Colonic mucosa (tissue), 4 donors: ENCODE data around the gene NAP1L4. TPM values are rescaled to one million over a fixed set of nuclear protein-coding genes. Genes with fewer than 3 reads are reported as not detected.

ENCODE experiments used
- DNase-seq: peaks from one replicate; pipeline ENCODE4 v3.0.0-alpha.2; 2020
- H3K27ac ChIP-seq: fragments of 200-600 bp; one replicate; pipeline ENCODE4 v1.8.0; 2021
- H3K27me3 ChIP-seq: fragments of 200-600 bp; one replicate; pipeline ENCODE4 v1.8.0; 2021
- H3K36me3 ChIP-seq: fragments of 200-600 bp; one replicate; pipeline ENCODE4 v1.8.0; 2021
- H3K4me1 ChIP-seq: fragments of 200-600 bp; one replicate; pipeline ENCODE4 v1.8.0; 2021; ENCODE audit warnings: mild to moderate bottlenecking
- H3K4me3 ChIP-seq: fragments of 200-600 bp; one replicate; pipeline ENCODE4 v1.8.0; 2021
- H3K9ac ChIP-seq, 2 donors: one replicate each; pipeline ENCODE4 v1.7.0; 2013; ENCODE audit warnings: control low read depth in 2 of 2, low read depth in 2 of 2, low read length in 2 of 2
- H3K9me3 ChIP-seq: fragments of 200-600 bp; one replicate; pipeline ENCODE4 v1.8.0; 2021
- CTCF ChIP-seq: fragments of 200-600 bp; IDR thresholded peaks from one replicate; pipeline ENCODE4 v1.8.0; 2022; ENCODE audit warnings: antibody characterized with exemption, mild to moderate bottlenecking
- intact Hi-C: fragments of 100-400 bp; cut with DNase I; formaldehyde crosslinking; loops from one replicate; pipeline ENCODE4 v1.14.1; 2022
- total RNA-seq, 2 donors: library from RNA; stranded (reverse); fragmentation: NEBNext Ultra II Directional in 1 of 2; extraction: Animal tissue kit (Norgen Biotek cat#: 25700) in 1 of 2; gene quantifications; one replicate each; pipeline ENCODE4 v1.2.1, GENCODE V29; 2021
- donor health status: healthy.
- donor health status: DM: no; HTN: no; CAD: no.
- donor health status: DM: no; HTN: no; CAD: no.

NAP1L4 gene
- total RNA-seq, 2 donors from 2014 or later, result 96.1 to 134 TPM

- Histone ChIP-seq H3K4me3 (no peak overlapping the region), H3K9me3 (no peaks in the 10 kb centered on the region), H3K9ac (no peak overlapping the region), H3K27ac (no peak overlapping the region), H3K36me3 (peaks cover 21% of the 10 kb centered on the region), H3K4me1 (no peaks in the 10 kb centered on the region), H3K27me3 (no peaks in the 10 kb centered on the region)
- intact Hi-C loops, result no loop called here
- no peak for TF ChIP-seq CTCF
- no peak for DNase-seq
Observed at GRCh38 chr11:3015796-3016195, 23.7 kb upstream of the NAP1L4 start.

GRCh38 chr11:3014943-3015342, 22.8 kb upstream of the NAP1L4 start:
- no peaks in the 10 kb centered on the region for H3K9me3 ChIP-seq
- no peak overlapping the region for H3K9ac ChIP-seq
- no peak overlapping the region for H3K4me3 ChIP-seq
- H3K27ac ChIP-seq, result no peak overlapping the region
- peaks cover 21% of the 10 kb centered on the region for H3K36me3 ChIP-seq
- H3K4me1 ChIP-seq, result no peaks in the 10 kb centered on the region
- TF ChIP-seq CTCF, result no peak
- intact Hi-C loops, result no loop called here
- H3K27me3 ChIP-seq, result no peaks in the 10 kb centered on the region
- no peak for DNase-seq

- intact Hi-C loops, result no loop called here
- peaks cover 21% of the 10 kb centered on the region for H3K36me3 ChIP-seq
- no peak for TF ChIP-seq CTCF
- H3K4me1 ChIP-seq, result no peaks in the 10 kb centered on the region
- H3K27ac ChIP-seq, result no peak overlapping the region
- no peak for DNase-seq
- H3K27me3 ChIP-seq, result no peaks in the 10 kb centered on the region
- no peaks in the 10 kb centered on the region for H3K9me3 ChIP-seq
- no peak overlapping the region for H3K4me3 ChIP-seq
- H3K9ac ChIP-seq, result no peak overlapping the region
Observed at GRCh38 chr11:3014057-3014938, 22.2 kb upstream of the NAP1L4 start.

GRCh38 chr11:3011891-3012885, 20.1 kb upstream of the NAP1L4 start:
- Histone ChIP-seq H3K9me3 (no peaks in the 10 kb centered on the region), H3K27me3 (no peaks in the 10 kb centered on the region), H3K27ac (no peak overlapping the region), H3K4me3 (no peak overlapping the region), H3K4me1 (no peaks in the 10 kb centered on the region), H3K9ac (no peak overlapping the region), H3K36me3 (peaks cover 14% of the 10 kb centered on the region)
- intact Hi-C loops, result no loop called here
- no peak for TF ChIP-seq CTCF
- no peak for DNase-seq

- H3K4me3 ChIP-seq, result no peak overlapping the region
- H3K9me3 ChIP-seq, result no peaks in the 10 kb centered on the region
- H3K27me3 ChIP-seq, result no peaks in the 10 kb centered on the region
- intact Hi-C loops, result no loop called here
- H3K27ac ChIP-seq, result no peak overlapping the region
- TF ChIP-seq CTCF, result no peak
- DNase-seq, result no peak
- no peak overlapping the region for H3K9ac ChIP-seq
- H3K4me1 ChIP-seq, result no peaks in the 10 kb centered on the region
- H3K36me3 ChIP-seq, result peaks cover 12% of the 10 kb centered on the region
Observed at GRCh38 chr11:3010521-3011275, 18.6 kb upstream of the NAP1L4 start.
